Neural cell (in vitro differentiated cells): ENCODE results near the gene EPOP. TPM values are rescaled to one million over a fixed set of nuclear protein-coding genes. Genes with fewer than 3 reads are reported as not detected.

Experiments
- H2AFZ ChIP-seq: fragments of 200-600, 300-800 bp; sonication (generic), shearing (Covaris generic); 2 replicates; pipeline ENCODE4 v1.6.0; 2014; ENCODE audit warnings: low read depth, mild to moderate bottlenecking, antibody characterized with exemption, low read length, moderate library complexity
- H3F3A ChIP-seq: fragments of 200-600 bp; shearing (Covaris generic); 2 replicates; pipeline ENCODE4 v1.6.1; 2016; ENCODE audit warnings: mild to moderate bottlenecking, moderate library complexity, mixed read lengths, antibody characterized with exemption, low read length; ENCODE audit not compliant: insufficient read depth, poor library complexity, severe bottlenecking
- H3K27ac ChIP-seq: fragments of 200-600, 300-800 bp; sonication (generic), shearing (Covaris generic); 2 replicates; pipeline ENCODE4 v1.5.1; 2014; ENCODE audit warnings: mild to moderate bottlenecking, low read length, moderate library complexity
- H3K27me3 ChIP-seq: fragments of 300-800, 200-600 bp; sonication (generic), shearing (Covaris generic); 2 replicates; pipeline ENCODE4 v1.6.0; 2014; ENCODE audit warnings: mild to moderate bottlenecking, low read depth, low read length, moderate library complexity; ENCODE audit not compliant: insufficient read depth
- H3K36me3 ChIP-seq: fragments of 300-800, 200-600 bp; sonication (generic), shearing (Covaris generic); 2 replicates; pipeline ENCODE4 v1.5.1; 2014; ENCODE audit warnings: mild to moderate bottlenecking, antibody characterized with exemption, low read length, moderate library complexity; ENCODE audit not compliant: insufficient read depth
- H3K4me2 ChIP-seq: fragments of 300-800, 200-600 bp; sonication (generic), shearing (Covaris generic); 2 replicates; pipeline ENCODE4 v1.6.0; 2014; ENCODE audit warnings: mild to moderate bottlenecking, low read length
- H3K4me3 ChIP-seq: fragments of 300-800, 200-600 bp; sonication (generic), shearing (Covaris generic); 2 replicates; pipeline ENCODE4 v1.5.1; 2014; ENCODE audit warnings: mild to moderate bottlenecking, low read length, moderate library complexity
- H3K79me2 ChIP-seq: fragments of 200-600 bp; shearing (Covaris generic); replicated peaks from 2 replicates; pipeline ENCODE4 v1.6.0; 2014; ENCODE audit warnings: mild to moderate bottlenecking, low read length, moderate library complexity; ENCODE audit not compliant: insufficient read depth
- H3K9ac ChIP-seq: fragments of 300-800, 200-600 bp; sonication (generic), shearing (Covaris generic); 2 replicates; pipeline ENCODE4 v1.6.1; 2016; ENCODE audit warnings: mild to moderate bottlenecking, low read length, mixed read lengths
- H3K9me2 ChIP-seq: fragments of 200-600 bp; shearing (Covaris generic); 2 replicates; pipeline ENCODE4 v1.6.1; 2016; ENCODE audit warnings: mild to moderate bottlenecking, low read length, mixed read lengths; ENCODE audit not compliant: insufficient read depth
- H3K9me3 ChIP-seq: fragments of 200-600, 300-800 bp; sonication (generic), shearing (Covaris generic); 2 replicates; pipeline ENCODE4 v1.6.1; 2016; ENCODE audit warnings: mild to moderate bottlenecking, mixed run types, low read length, moderate library complexity, mixed read lengths
- H4K20me1 ChIP-seq: fragments of 200-600 bp; shearing (Covaris generic); 2 replicates; pipeline ENCODE4 v1.6.1; 2016; ENCODE audit warnings: mild to moderate bottlenecking, mixed run types; ENCODE audit not compliant: insufficient read depth
- EP300 ChIP-seq: fragments of 450-650 bp; conservative IDR thresholded peaks from 2 replicates; pipeline ENCODE4 v1.6.1; 2014; ENCODE audit warnings: antibody characterized with exemption, mild to moderate bottlenecking, moderate library complexity; ENCODE audit not compliant: poor library complexity, severe bottlenecking
- EZH2 ChIP-seq: fragments of 200-600, 300-800 bp; shearing (Covaris generic), sonication (generic); IDR thresholded peaks from 2 replicates; pipeline ENCODE4 v1.6.1; 2014; ENCODE audit warnings: antibody characterized with exemption, low read length, borderline replicate concordance, mild to moderate bottlenecking; ENCODE audit not compliant: insufficient read depth, poor library complexity, severe bottlenecking
- MXI1 ChIP-seq: fragments of 450-650 bp; conservative IDR thresholded peaks from 2 replicates; pipeline ENCODE4 v1.6.1; 2014; ENCODE audit warnings: antibody characterized with exemption, mild to moderate bottlenecking; ENCODE audit not compliant: poor library complexity, severe bottlenecking
- POLR2AphosphoS5 ChIP-seq: IDR thresholded peaks from 2 replicates; pipeline ENCODE4 v1.6.1; 2012
- RAD21 ChIP-seq: fragments of 450-650 bp; conservative IDR thresholded peaks from 2 replicates; pipeline ENCODE4 v1.6.1; 2014; ENCODE audit warnings: antibody characterized with exemption, mild to moderate bottlenecking, moderate library complexity
- SMC3 ChIP-seq: fragments of 450-650 bp; conservative IDR thresholded peaks from 2 replicates; pipeline ENCODE4 v1.6.1; 2014; ENCODE audit warnings: antibody characterized with exemption, mild to moderate bottlenecking, moderate library complexity; ENCODE audit not compliant: poor library complexity
- TAF1 ChIP-seq: IDR thresholded peaks from 2 replicates; pipeline ENCODE4 v1.6.1; 2012; ENCODE audit warnings: low read depth
- polyA plus RNA-seq: library from polyadenylated mRNA; depleted of rRNA; stranded (reverse); fragments of >200 nt; gene quantifications from 2 replicates; pipeline ENCODE4 v1.2.3, GENCODE V29; 2014
- TF ChIP-seq, protein P1 (sequence below): fragments of 450-650 bp; IDR thresholded peaks from 2 replicates; pipeline ENCODE4 v1.5.1; 2014; ENCODE audit warnings: antibody characterized with exemption, mild to moderate bottlenecking, moderate library complexity; ENCODE audit not compliant: poor library complexity, severe bottlenecking
- TF ChIP-seq, protein P2 (sequence below): IDR thresholded peaks from 2 replicates; pipeline ENCODE4 v1.6.1; 2012; ENCODE audit warnings: borderline replicate concordance

EPOP gene
- polyA plus RNA-seq, 1 donor from 2014 or later: 1.1 TPM

DNA sequence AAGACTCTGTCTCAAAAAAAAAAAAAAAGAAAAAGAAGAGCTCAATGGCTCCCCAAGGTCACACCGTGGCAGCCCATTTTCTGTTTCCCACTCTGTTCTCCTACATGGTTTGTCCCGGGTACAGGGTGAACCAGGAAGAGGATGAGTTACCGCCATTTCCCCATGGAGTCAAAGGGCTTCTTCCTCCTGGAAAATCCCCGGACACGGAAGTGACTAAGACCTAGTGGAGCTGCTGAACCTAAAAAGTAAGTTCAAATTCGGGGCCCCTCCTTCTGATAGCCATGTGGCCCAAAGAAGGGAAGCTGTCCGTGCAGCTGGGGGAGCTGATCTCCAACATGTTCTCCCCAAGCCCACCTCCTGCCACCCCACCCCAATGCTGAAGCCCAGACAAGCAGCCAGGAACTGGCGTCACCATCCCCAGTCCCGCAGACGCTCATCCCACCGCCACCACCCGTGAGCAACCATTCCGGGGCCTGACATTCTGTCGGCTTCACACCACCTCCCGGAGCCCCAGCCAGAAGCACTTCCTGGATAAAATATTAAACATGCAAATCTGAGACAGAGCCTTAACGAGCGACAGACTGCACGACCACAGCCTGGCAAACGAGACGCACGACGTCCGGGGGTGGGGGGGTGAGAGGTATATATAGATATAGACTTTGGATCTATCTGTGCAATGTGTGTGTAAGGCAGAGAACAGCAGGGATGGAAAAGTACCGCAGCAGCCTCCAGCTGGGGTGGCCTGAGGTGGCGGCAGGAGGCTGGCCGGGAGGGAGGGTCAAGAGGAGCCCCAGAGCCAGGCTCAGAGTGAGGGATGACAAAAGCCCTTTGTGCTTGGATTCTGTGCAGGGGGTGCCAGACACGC, 17.6 kb downstream of the EPOP start:
- TF ChIP-seq TAF1: no peak
- TF ChIP-seq, protein P1, sequence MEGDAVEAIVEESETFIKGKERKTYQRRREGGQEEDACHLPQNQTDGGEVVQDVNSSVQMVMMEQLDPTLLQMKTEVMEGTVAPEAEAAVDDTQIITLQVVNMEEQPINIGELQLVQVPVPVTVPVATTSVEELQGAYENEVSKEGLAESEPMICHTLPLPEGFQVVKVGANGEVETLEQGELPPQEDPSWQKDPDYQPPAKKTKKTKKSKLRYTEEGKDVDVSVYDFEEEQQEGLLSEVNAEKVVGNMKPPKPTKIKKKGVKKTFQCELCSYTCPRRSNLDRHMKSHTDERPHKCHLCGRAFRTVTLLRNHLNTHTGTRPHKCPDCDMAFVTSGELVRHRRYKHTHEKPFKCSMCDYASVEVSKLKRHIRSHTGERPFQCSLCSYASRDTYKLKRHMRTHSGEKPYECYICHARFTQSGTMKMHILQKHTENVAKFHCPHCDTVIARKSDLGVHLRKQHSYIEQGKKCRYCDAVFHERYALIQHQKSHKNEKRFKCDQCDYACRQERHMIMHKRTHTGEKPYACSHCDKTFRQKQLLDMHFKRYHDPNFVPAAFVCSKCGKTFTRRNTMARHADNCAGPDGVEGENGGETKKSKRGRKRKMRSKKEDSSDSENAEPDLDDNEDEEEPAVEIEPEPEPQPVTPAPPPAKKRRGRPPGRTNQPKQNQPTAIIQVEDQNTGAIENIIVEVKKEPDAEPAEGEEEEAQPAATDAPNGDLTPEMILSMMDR: no peak
- TF ChIP-seq SMC3: no peak
- no peaks in the 10 kb centered on the region for H3K9me3 ChIP-seq
- no peaks in the 10 kb centered on the region for H3K9me2 ChIP-seq
- H3K9ac ChIP-seq: no peak overlapping the region
- no peak overlapping the region for H2AFZ ChIP-seq
- no peaks in the 10 kb centered on the region for H3K36me3 ChIP-seq
- no peak overlapping the region for H3K27ac ChIP-seq
- no peaks in the 10 kb centered on the region for H3K27me3 ChIP-seq
- no peaks in the 10 kb centered on the region for H4K20me1 ChIP-seq
- H3K4me3 ChIP-seq: no peak overlapping the region
- no peak overlapping the region for H3K4me2 ChIP-seq
- no peaks in the 10 kb centered on the region for H3K79me2 ChIP-seq
- no peaks in the 10 kb centered on the region for H3F3A ChIP-seq

DNA sequence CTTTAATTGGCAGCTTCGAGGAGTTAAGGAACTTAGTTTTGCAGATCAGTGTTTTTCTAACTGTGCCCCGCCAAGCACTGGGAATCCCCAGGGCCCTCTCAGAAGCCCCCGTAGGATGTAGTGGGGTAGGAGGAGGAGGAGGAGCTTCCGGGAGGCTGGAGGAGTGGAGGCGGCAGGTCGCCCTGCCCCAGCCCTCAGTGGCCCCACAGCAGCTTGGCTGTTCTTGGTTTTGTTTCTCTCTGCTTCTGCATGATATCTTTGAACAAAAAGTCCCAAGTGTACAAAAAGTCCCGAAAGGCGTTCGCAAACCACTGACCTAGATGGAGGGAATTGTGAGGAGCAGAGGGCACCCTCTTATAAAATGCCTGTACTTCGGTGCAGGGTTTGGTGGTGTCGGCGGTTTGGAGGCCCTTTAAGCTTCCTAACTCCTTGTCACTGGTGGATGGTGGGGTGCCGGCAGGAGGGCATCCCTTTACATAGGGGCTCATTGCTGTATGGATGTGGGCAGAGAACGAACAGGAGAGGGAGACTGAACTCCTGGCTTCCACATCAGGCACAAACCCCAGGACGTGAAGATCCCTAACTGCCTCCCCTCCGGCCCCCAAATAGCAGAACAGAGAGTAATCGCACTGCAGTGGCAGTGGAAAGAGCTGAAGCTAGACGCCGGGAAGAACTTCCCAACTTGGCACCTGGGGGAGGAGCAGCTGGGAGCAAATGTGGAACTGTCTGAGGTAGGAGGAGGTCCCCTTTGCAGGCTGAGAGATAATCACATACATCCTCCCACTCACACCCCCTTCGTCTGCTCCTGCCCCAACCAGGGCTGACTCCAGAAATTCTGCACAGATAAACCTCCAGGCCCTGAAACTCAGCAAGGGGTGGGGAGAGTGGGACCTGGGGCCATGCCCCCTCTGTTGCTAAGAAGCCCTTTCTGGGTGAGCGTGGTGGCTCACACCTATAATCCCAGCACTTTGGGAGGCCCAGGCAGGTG, 20.1 kb downstream of the EPOP start:
- H3K4me3 ChIP-seq: peak overlapping the region; percentile 32
- peak overlapping the region; percentile 30 for H3K27ac ChIP-seq
- TF ChIP-seq RAD21 (no peak), MXI1 (no peak), TAF1 (no peak), POLR2AphosphoS5 (no peak), EP300 (no peak), EZH2 (no peak), SMC3 (no peak)
- TF ChIP-seq, protein P2, sequence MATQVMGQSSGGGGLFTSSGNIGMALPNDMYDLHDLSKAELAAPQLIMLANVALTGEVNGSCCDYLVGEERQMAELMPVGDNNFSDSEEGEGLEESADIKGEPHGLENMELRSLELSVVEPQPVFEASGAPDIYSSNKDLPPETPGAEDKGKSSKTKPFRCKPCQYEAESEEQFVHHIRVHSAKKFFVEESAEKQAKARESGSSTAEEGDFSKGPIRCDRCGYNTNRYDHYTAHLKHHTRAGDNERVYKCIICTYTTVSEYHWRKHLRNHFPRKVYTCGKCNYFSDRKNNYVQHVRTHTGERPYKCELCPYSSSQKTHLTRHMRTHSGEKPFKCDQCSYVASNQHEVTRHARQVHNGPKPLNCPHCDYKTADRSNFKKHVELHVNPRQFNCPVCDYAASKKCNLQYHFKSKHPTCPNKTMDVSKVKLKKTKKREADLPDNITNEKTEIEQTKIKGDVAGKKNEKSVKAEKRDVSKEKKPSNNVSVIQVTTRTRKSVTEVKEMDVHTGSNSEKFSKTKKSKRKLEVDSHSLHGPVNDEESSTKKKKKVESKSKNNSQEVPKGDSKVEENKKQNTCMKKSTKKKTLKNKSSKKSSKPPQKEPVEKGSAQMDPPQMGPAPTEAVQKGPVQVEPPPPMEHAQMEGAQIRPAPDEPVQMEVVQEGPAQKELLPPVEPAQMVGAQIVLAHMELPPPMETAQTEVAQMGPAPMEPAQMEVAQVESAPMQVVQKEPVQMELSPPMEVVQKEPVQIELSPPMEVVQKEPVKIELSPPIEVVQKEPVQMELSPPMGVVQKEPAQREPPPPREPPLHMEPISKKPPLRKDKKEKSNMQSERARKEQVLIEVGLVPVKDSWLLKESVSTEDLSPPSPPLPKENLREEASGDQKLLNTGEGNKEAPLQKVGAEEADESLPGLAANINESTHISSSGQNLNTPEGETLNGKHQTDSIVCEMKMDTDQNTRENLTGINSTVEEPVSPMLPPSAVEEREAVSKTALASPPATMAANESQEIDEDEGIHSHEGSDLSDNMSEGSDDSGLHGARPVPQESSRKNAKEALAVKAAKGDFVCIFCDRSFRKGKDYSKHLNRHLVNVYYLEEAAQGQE: no peak
- TF ChIP-seq, protein P1: no peak
- H3K27me3 ChIP-seq: no peaks in the 10 kb centered on the region
- no peaks in the 10 kb centered on the region for H3K9me3 ChIP-seq
- no peak overlapping the region for H2AFZ ChIP-seq
- H3F3A ChIP-seq: no peaks in the 10 kb centered on the region
- H3K9me2 ChIP-seq: no peaks in the 10 kb centered on the region
- no peak overlapping the region for H3K4me2 ChIP-seq
- H3K9ac ChIP-seq: peak overlapping the region; percentile 3
- no peaks in the 10 kb centered on the region for H3K36me3 ChIP-seq
- no peaks in the 10 kb centered on the region for H3K79me2 ChIP-seq
- no peaks in the 10 kb centered on the region for H4K20me1 ChIP-seq
